Measurements from ENCODE around the gene ALPK1.
"Not testable (repeated sequence)": the region's sequence is repeated elsewhere in the genome, so short reads cannot be mapped to it uniquely, and the experiment has no call there.

ALPK1 gene

DNA sequence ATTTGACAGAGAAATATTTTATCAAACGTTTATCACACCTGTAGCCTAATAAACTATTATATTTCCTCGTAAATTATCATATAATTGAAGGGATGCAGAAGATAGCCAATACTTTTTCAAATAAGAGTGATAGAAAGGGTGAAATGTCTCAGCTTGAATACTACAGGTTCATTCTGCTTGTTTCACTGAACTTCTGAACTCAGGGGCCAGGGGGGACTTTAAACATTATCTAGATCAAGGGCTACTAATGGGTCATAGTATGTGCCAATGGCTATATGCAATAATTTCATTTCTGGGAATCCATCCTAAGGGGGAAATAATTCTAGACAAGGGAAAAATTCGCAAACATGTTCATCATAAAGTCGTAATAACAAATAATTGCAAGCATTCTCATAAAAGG, 2.6 kb downstream of the ALPK1 start:
- Histone ChIP-seq H3K9me3 (ENCODE audit: control extremely low read depth in 1 of 5, control insufficient read depth in 4 of 5, insufficient read depth in 2 of 5, low read depth in 1 of 5, low read length in 4 of 5) (no peaks in the 10 kb centered on the region), H3K36me3 (ENCODE audit: control insufficient read depth in 4 of 4, insufficient read depth in 4 of 4, low read length in 3 of 4) (peaks cover 3 to 6% (median 4%) of the 10 kb centered on the region in 4 experiments), H3K27ac (ENCODE audit: insufficient read depth in 1 of 2, low read depth in 1 of 2, low read length in 2 of 2, poor library complexity in 1 of 2, severe bottlenecking in 2 of 2) (no peak overlapping the region), H3K4me3 (ENCODE audit: control insufficient read depth in 1 of 7, extremely low read depth in 1 of 7, insufficient read depth in 4 of 7, low read depth in 2 of 7, low read length in 6 of 7) (no peak overlapping the region), H3K27me3 (replicated peaks in 2 of 5; ENCODE audit: control insufficient read depth in 4 of 5, insufficient read depth in 5 of 5, low read length in 4 of 5) (no peaks in the 10 kb centered on the region), H3K4me1 (ENCODE audit: control extremely low read depth in 1 of 4, control insufficient read depth in 4 of 4, insufficient read depth in 4 of 4, low read length in 3 of 4) (peaks cover 6 to 40% (median 33%) of the 10 kb centered on the region in 4 experiments)
- ChIA-PET POLR2A (no interaction called here), CTCF (interaction anchor here (1.1 to 1.9 kb wide), 3 partner anchors 10 to 29 kb away, joined by 4 to 8 read pairs (median 5); no protein-coding TSS in a partner anchor)
- no peak for DNase-seq
- no CpG with 5 or more reads among the region's 4 CpGs for WGBS (ENCODE audit: insufficient coverage)

DNA sequence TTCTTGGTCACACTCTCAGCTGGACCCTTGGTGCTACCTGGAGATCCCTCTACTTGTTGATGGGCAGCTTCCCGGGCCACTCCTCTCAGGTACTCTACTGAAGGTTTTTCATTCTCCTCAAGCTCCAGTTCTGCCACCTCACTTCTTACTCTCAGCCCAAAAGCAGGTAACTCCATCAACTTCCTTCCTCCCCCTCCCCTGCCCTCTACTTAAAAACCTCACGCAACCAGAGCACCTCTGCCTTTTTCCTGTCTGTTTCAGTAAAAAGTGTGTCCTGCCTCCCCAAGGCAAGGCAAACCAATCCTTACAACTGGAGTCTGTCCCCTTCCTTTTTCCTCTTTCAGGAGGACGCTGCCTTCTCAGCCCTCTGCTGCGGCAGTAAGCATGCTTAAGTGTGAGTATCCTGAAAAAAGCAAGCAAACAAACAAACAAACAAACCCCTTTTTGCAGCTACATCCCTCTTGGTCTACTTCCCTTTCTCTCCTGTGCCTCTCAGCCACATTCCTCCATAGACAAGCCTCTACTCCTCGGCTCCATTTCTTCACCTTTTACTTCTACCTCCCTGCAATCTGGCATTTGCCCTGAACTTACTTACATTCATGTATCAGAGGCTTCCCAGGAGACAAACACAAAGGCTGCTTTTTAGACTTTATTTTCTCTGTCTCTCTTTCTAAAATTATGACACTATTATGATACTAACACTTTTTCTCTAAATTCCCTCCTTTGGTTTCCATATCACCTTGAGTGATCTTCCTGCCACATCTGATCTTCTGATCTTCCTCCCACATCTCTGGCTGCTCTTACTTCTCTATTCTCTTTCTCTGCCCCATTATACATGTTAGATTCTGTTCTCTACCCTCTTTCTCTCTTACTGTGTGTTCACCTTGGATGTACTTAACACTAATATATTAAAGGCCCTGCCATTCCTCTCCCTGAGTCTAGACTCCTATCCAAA, 5.4 kb downstream of the ALPK1 start:
- H3K36me3 ChIP-seq (ENCODE audit: control insufficient read depth in 4 of 4, insufficient read depth in 4 of 4, low read length in 3 of 4): peaks cover 3 to 6% (median 4%) of the 10 kb centered on the region in 4 experiments
- ChIA-PET CTCF (interaction anchor here (1.6 kb wide), 1 partner anchor 17 kb away, joined by 8 read pairs; the partner anchor contains the start of gene TIFA), POLR2A (no interaction called here)
- DNase-seq: no peak
- H3K27ac ChIP-seq (ENCODE audit: insufficient read depth in 1 of 2, low read depth in 1 of 2, low read length in 2 of 2, poor library complexity in 1 of 2, severe bottlenecking in 2 of 2): peak overlapping the region in 1 of 2 experiments; percentile 34
- peaks cover 6 to 33% (median 26%) of the 10 kb centered on the region in 4 experiments for H3K4me1 ChIP-seq (ENCODE audit: control extremely low read depth in 1 of 4, control insufficient read depth in 4 of 4, insufficient read depth in 4 of 4, low read length in 3 of 4)
- 72% methylated on average over 5 of the region's 5 CpGs for WGBS (ENCODE audit: insufficient coverage)
- no peaks in the 10 kb centered on the region for H3K9me3 ChIP-seq (ENCODE audit: control extremely low read depth in 1 of 5, control insufficient read depth in 4 of 5, insufficient read depth in 2 of 5, low read depth in 1 of 5, low read length in 4 of 5)
- no peaks in the 10 kb centered on the region for H3K27me3 ChIP-seq (replicated peaks in 2 of 5; ENCODE audit: control insufficient read depth in 4 of 5, insufficient read depth in 5 of 5, low read length in 4 of 5)
- no peak overlapping the region for H3K4me3 ChIP-seq (ENCODE audit: control insufficient read depth in 1 of 7, extremely low read depth in 1 of 7, insufficient read depth in 4 of 7, low read depth in 2 of 7, low read length in 6 of 7)

DNA sequence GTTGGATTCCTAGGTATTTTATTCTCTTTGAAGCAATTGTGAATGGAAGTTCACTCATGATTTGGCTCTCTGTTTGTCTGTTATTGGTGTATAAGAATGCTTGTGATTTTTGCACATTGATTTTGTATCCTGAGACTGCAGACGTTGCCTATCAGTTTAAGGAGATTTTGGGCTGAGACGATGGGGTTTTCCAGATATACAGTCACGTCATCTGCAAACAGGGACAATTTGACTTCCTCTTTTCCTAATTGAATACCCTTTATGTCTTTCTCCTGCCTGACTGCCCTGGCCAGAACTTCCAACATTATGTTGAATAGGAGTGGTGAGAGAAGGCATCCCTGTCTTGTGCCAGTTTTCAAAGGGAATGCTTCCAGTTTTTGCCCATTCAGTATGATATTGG, 8.3 kb downstream of the ALPK1 start:
- DNase-seq; H3K9me3 ChIP-seq (ENCODE audit: control extremely low read depth in 1 of 5, control insufficient read depth in 4 of 5, insufficient read depth in 2 of 5, low read depth in 1 of 5, low read length in 4 of 5); H3K27ac ChIP-seq (ENCODE audit: insufficient read depth in 1 of 2, low read depth in 1 of 2, low read length in 2 of 2, poor library complexity in 1 of 2, severe bottlenecking in 2 of 2); H3K36me3 ChIP-seq (ENCODE audit: control insufficient read depth in 4 of 4, insufficient read depth in 4 of 4, low read length in 3 of 4); H3K4me3 ChIP-seq (ENCODE audit: control insufficient read depth in 1 of 7, extremely low read depth in 1 of 7, insufficient read depth in 4 of 7, low read depth in 2 of 7, low read length in 6 of 7); CTCF ChIA-PET; H3K27me3 ChIP-seq (replicated peaks in 2 of 5; ENCODE audit: control insufficient read depth in 4 of 5, insufficient read depth in 5 of 5, low read length in 4 of 5); POLR2A ChIA-PET: not testable (repeated sequence)
- H3K4me1 ChIP-seq (ENCODE audit: control extremely low read depth in 1 of 4, control insufficient read depth in 4 of 4, insufficient read depth in 4 of 4, low read length in 3 of 4): peaks cover 0 to 17% (median 13%) of the 10 kb centered on the region in 4 experiments
- no CpG with 5 or more reads among the region's 3 CpGs for WGBS (ENCODE audit: insufficient coverage)

DNA sequence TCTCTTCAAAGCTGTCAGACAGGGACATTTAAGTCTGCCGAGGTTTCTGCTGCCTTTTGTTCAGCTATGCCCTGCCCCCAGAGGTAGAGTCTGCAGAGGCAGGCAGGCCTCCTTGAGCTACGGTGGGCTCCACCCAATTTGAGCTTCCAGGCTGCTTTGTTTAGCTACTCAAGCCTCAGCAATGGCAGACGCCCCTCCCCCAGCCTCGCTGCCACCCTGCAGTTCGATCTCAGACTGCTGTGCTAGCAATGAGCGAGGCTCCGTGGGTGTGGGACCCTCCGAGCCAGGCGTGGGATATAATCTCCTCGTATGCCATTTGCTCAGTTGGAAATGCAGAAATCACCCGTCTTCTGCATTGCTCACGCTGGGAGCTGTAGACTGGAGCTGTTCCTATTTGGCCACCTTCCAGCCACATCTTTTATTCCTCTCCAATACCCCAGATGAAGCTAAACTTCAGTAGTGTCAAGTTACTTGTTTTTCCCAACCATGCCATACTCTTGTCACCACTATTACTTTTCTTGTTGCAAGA, 12.2 kb downstream of the ALPK1 start:
- not testable (repeated sequence) for H3K36me3 ChIP-seq (ENCODE audit: control insufficient read depth in 4 of 4, insufficient read depth in 4 of 4, low read length in 3 of 4); H3K9me3 ChIP-seq (ENCODE audit: control extremely low read depth in 1 of 5, control insufficient read depth in 4 of 5, insufficient read depth in 2 of 5, low read depth in 1 of 5, low read length in 4 of 5); DNase-seq; H3K27ac ChIP-seq (ENCODE audit: insufficient read depth in 1 of 2, low read depth in 1 of 2, low read length in 2 of 2, poor library complexity in 1 of 2, severe bottlenecking in 2 of 2); H3K4me3 ChIP-seq (ENCODE audit: control insufficient read depth in 1 of 7, extremely low read depth in 1 of 7, insufficient read depth in 4 of 7, low read depth in 2 of 7, low read length in 6 of 7); H3K27me3 ChIP-seq (replicated peaks in 2 of 5; ENCODE audit: control insufficient read depth in 4 of 5, insufficient read depth in 5 of 5, low read length in 4 of 5)
- POLR2A ChIA-PET: interaction anchor here (0.6 kb wide), 2 partner anchors 9 to 506 kb away, joined by 3 to 4 read pairs; no protein-coding TSS in a partner anchor
- CTCF ChIA-PET: interaction anchor here (1.0 to 2.1 kb wide), 5 partner anchors 9 to 73 kb away, joined by 3 to 8 read pairs (median 5); no protein-coding TSS in a partner anchor
- 83% methylated on average over 11 of the region's 12 CpGs for WGBS (ENCODE audit: insufficient coverage)
- peaks cover 5 to 20% (median 11%) of the 10 kb centered on the region in 4 experiments for H3K4me1 ChIP-seq (ENCODE audit: control extremely low read depth in 1 of 4, control insufficient read depth in 4 of 4, insufficient read depth in 4 of 4, low read length in 3 of 4)

DNA sequence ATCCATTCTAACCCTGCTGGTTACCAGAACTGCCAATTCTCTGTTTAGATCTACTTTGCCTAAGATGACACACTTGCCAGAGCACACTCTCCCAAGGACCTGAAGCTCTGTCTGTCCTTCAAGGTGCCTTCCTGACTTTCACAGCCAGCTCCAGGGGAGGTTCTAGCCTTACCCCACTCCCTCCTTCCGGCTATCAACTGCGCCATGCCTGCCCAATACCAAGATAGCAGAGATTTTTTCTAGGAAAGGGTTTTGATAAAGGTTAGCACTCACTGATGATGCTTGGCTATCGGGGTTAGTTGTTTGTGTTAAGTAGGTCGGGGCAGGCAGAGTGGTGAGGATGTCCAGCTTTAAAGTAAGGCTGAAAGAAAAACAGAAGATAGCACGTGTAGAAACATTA, 14.3 kb downstream of the ALPK1 start:
- no peak for DNase-seq
- H3K9me3 ChIP-seq (ENCODE audit: control extremely low read depth in 1 of 5, control insufficient read depth in 4 of 5, insufficient read depth in 2 of 5, low read depth in 1 of 5, low read length in 4 of 5): no peaks in the 10 kb centered on the region
- H3K36me3 ChIP-seq (ENCODE audit: control insufficient read depth in 4 of 4, insufficient read depth in 4 of 4, low read length in 3 of 4): peaks cover 0 to 4% (median 1%) of the 10 kb centered on the region in 4 experiments
- CTCF ChIA-PET: interaction anchor here (1.2 to 1.6 kb wide), 3 partner anchors 8 to 10 kb away, joined by 3 to 5 read pairs (median 3); no protein-coding TSS in a partner anchor
- POLR2A ChIA-PET: no interaction called here
- H3K4me1 ChIP-seq (ENCODE audit: control extremely low read depth in 1 of 4, control insufficient read depth in 4 of 4, insufficient read depth in 4 of 4, low read length in 3 of 4): peaks cover 8 to 29% (median 11%) of the 10 kb centered on the region in 4 experiments
- H3K27ac ChIP-seq (ENCODE audit: insufficient read depth in 1 of 2, low read depth in 1 of 2, low read length in 2 of 2, poor library complexity in 1 of 2, severe bottlenecking in 2 of 2): no peak overlapping the region
- no peaks in the 10 kb centered on the region for H3K27me3 ChIP-seq (replicated peaks in 2 of 5; ENCODE audit: control insufficient read depth in 4 of 5, insufficient read depth in 5 of 5, low read length in 4 of 5)
- WGBS (ENCODE audit: insufficient coverage): 82% methylated on average over 4 of the region's 5 CpGs
- no peak overlapping the region for H3K4me3 ChIP-seq (ENCODE audit: control insufficient read depth in 1 of 7, extremely low read depth in 1 of 7, insufficient read depth in 4 of 7, low read depth in 2 of 7, low read length in 6 of 7)

DNA sequence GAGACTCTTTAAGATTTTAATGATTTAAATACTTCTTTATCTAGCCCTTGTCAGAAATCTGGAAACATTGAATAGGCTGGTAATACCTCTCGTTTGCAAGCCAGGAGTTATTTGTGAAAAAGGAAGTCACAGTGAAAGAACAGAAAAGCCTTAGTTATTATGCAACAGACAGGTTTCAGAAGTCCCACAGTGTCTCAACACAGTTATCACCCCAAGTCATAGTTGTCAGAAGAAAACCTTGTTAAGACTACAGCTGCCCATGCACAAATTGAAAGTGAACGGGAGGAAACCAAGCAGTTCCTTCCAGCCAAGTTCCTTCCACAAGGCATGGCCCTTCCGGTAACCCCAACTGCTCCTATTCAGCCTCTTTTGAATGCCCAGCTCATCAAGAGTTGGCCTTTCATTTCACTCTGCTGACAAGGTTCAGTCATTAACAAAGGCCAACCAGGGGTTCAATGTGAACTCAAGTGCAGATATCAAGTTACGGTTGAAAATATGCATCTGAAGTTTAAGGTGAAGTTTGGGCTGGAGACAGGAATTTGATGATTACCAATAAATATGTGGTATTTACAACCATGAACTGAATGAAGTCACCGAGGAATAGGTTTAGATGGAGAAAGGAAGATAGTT, 15.6 kb downstream of the ALPK1 start:
- ChIA-PET CTCF (interaction anchor here (1.4 to 1.6 kb wide), 2 partner anchors 9 to 11 kb away, joined by 3 to 5 read pairs; no protein-coding TSS in a partner anchor), POLR2A (no interaction called here)
- Histone ChIP-seq H3K4me3 (ENCODE audit: control insufficient read depth in 1 of 7, extremely low read depth in 1 of 7, insufficient read depth in 4 of 7, low read depth in 2 of 7, low read length in 6 of 7) (peak overlapping the region in 2 of 7 experiments; percentile 6 to 40), H3K27me3 (replicated peaks in 2 of 5; ENCODE audit: control insufficient read depth in 4 of 5, insufficient read depth in 5 of 5, low read length in 4 of 5) (no peaks in the 10 kb centered on the region), H3K9me3 (ENCODE audit: control extremely low read depth in 1 of 5, control insufficient read depth in 4 of 5, insufficient read depth in 2 of 5, low read depth in 1 of 5, low read length in 4 of 5) (no peaks in the 10 kb centered on the region), H3K27ac (ENCODE audit: insufficient read depth in 1 of 2, low read depth in 1 of 2, low read length in 2 of 2, poor library complexity in 1 of 2, severe bottlenecking in 2 of 2) (no peak overlapping the region), H3K4me1 (ENCODE audit: control extremely low read depth in 1 of 4, control insufficient read depth in 4 of 4, insufficient read depth in 4 of 4, low read length in 3 of 4) (peaks cover 8 to 32% (median 11%) of the 10 kb centered on the region in 4 experiments), H3K36me3 (ENCODE audit: control insufficient read depth in 4 of 4, insufficient read depth in 4 of 4, low read length in 3 of 4) (peaks cover 0 to 4% (median 2%) of the 10 kb centered on the region in 4 experiments)
- WGBS (ENCODE audit: insufficient coverage): 46% methylated on average over 3 of the region's 5 CpGs
- DNase-seq: peak in 2 of 3 donors; percentile 58 to 65
